Measurements from ENCODE around the gene GNG7.
"Not testable (repeated sequence)": the region's sequence is repeated elsewhere in the genome, so short reads cannot be mapped to it uniquely, and the experiment has no call there.

GNG7 gene

DNA sequence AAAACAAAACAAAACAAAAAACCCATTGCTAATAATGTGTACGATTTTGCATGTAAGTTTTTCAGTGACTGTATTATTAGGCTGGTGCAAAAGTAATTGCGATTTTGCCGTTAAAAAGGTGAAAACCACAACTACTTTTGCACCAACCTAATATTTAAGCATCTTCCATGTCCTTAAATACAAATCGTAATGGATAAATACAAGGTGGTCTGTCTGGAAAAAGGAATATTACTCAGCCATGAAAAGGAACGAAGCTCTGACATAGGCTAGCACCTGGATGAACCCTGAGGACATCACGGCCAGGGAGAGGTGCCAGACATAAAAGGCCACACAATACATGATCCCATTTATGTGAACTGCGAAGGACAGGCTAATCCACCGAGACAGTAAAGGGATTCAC, 193.4 kb downstream of the GNG7 start:
- H3K27ac ChIP-seq = no peak overlapping the region
- POLR2A ChIA-PET (ENCODE audit: low non-redundant PET) = no interaction called here
- CTCF ChIA-PET = no interaction called here
- TF ChIP-seq, protein P1, sequence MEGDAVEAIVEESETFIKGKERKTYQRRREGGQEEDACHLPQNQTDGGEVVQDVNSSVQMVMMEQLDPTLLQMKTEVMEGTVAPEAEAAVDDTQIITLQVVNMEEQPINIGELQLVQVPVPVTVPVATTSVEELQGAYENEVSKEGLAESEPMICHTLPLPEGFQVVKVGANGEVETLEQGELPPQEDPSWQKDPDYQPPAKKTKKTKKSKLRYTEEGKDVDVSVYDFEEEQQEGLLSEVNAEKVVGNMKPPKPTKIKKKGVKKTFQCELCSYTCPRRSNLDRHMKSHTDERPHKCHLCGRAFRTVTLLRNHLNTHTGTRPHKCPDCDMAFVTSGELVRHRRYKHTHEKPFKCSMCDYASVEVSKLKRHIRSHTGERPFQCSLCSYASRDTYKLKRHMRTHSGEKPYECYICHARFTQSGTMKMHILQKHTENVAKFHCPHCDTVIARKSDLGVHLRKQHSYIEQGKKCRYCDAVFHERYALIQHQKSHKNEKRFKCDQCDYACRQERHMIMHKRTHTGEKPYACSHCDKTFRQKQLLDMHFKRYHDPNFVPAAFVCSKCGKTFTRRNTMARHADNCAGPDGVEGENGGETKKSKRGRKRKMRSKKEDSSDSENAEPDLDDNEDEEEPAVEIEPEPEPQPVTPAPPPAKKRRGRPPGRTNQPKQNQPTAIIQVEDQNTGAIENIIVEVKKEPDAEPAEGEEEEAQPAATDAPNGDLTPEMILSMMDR (conservative IDR thresholded peaks at IDR 0.05; ENCODE audit: low read depth) = no peak
- no peak for DNase-seq (ENCODE audit: low spot score)

DNA sequence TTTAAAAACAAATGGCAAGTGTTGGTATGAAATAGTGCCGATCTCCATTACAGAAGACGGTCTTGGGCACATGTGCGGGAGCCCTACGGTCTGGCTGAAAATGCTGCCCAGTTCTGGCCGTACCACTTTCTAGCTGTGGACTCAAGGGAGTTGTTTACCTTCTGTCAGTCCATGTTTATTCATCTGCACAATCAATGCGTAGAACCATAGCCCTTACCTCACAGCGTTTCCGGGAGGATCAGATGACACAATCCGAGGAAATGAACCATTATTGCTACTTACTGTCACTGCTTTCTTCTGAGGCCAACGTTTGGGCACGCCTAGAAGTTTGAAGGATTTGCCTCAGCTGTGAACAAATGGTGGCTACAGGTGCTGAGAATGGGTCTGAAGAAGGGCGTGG, 195.4 kb downstream of the GNG7 start:
- ChIA-PET POLR2A (ENCODE audit: low non-redundant PET) (no interaction called here), CTCF (interaction anchor here (0.7 to 1.0 kb wide), 2 partner anchors 27 to 72 kb away, joined by 3 to 5 read pairs; no protein-coding TSS in a partner anchor)
- TF ChIP-seq, protein P1 (conservative IDR thresholded peaks at IDR 0.05; ENCODE audit: low read depth) = no peak
- peak overlapping the region; percentile 52 for H3K27ac ChIP-seq
- DNase-seq (ENCODE audit: low spot score) = no peak

DNA sequence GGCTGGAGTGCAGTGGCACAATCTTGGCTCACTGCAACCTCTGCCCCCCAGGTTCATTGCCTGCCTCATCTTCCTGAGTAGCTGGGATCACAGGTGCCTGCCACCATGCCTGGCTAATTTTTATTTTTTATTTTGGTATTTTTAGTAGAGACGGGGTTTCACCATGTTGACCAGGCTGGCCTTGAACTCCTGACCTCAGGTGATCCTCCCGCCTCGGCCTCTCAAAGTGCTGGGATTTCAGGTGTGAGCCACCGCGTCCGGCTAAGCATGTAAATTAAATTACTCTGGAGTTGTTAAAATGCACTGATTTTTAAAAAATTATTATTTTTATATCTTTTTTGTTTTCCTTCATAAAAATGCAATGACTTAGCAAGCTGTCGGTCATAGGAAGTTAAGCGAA, 195.8 kb downstream of the GNG7 start:
- POLR2A ChIA-PET (ENCODE audit: low non-redundant PET); DNase-seq (ENCODE audit: low spot score): not testable (repeated sequence)
- CTCF ChIA-PET = interaction anchor here (0.7 to 1.0 kb wide), 2 partner anchors 27 to 72 kb away, joined by 3 to 5 read pairs; no protein-coding TSS in a partner anchor
- peak overlapping the region; percentile 52; the same call in 1 of the 2 replicates for H3K27ac ChIP-seq

DNA sequence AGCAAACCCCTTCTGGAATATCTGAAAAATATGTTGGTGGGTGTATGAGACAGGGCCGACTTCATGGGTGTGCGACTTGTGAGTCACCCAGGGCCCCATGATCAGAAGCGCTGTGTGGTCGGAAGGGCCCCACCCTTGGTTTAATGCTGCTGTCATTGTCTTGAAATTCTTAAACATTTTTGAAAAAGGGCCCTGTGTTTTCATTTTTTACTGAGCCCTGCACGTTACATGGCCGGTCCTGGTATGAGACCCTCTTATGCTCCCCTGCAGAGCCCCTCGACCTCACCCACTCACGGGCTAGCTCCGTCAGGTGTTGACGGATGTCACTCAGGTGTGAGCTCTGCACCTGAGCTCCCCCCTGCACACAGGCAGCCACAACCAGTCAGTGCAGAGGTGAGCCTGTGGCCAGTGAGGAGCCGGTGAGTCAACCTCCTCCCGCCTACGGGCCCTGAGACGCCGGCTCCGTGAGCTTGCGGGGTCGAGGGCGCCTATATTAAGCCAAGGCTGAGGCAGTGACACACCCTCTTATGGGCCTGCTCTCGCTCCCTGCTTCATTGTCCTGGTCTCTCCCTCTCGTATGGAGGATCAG, 198.9 kb downstream of the GNG7 start:
- POLR2A ChIA-PET (ENCODE audit: low non-redundant PET) = interaction anchor here (0.6 kb wide), 1 partner anchor 231 kb away, joined by 3 read pairs; no protein-coding TSS in a partner anchor
- TF ChIP-seq, protein P1 (conservative IDR thresholded peaks at IDR 0.05; ENCODE audit: low read depth) = no peak
- peak overlapping the region; percentile 80 for H3K27ac ChIP-seq
- DNase-seq (ENCODE audit: low spot score) = peak; percentile 84
- CTCF ChIA-PET = interaction anchor here (0.7 kb wide), 1 partner anchor 25 kb away, joined by 3 read pairs; no protein-coding TSS in a partner anchor

DNA sequence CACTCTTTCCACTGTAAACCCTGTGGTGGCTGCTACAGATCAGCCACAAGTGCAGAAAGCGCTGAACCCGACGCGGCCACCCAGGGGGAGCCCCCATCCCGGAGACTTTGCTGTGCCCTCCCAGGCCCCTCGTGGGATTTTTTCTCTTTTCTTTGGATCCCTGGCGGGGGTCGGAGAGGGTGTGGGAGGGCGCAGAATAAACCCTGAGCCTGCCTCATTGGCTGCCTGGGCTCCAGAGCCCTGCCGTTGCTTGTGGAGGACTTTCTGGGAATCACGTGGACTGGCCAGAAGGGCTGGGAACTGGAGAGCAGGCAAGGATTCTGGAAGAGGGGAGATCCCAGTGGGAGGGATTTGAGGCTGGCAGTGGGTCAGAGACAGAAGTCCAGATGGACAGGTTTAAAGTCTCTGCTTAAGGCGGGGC, 201.6 kb downstream of the GNG7 start:
- TF ChIP-seq, protein P1 (conservative IDR thresholded peaks at IDR 0.05; ENCODE audit: low read depth) = no peak
- ChIA-PET CTCF (no interaction called here), POLR2A (ENCODE audit: low non-redundant PET) (no interaction called here)
- peak overlapping the region; percentile 35 for H3K27ac ChIP-seq
- DNase-seq (ENCODE audit: low spot score) = no peak

DNA sequence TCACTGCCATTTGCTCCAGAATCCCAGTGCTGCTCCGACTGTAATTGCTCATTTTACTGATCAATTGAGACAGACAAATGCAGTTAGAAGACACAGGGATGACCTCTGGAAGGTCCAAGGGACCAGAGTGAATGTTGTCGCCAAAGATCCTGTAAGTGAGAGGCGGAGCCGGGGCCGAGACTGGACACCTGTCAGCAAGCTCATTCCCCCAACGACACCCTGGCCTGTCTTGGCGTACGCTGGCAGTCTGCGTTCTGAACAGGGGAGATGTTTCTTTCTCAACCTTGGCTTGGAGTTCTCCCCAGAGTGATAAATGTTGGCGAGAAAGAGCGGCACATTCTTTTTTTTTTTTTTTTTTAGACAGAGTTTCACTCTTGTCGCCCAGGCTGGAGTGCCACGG, 202.3 kb downstream of the GNG7 start:
- POLR2A ChIA-PET (ENCODE audit: low non-redundant PET) = no interaction called here

DNA sequence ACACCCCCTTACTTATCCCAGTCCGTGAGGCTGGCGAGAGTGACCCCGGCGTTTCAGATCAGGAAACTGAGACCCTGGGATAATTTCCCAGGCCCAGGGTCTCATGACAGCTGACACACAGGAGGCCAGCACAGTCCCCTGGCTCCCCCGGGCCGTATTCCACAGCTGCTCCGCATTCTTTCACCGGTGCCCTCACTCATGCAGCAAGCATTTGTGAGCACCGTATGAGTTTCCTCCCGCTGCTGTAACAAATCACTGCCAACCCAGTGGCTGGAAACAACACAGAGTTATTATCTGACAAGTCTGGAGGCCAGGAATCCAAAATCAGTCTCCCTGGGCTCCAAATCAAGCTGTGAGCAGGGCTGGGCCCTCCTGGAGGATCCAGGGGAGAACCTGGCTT, 205.3 kb downstream of the GNG7 start:
- CTCF ChIA-PET = interaction anchor here (0.5 kb wide), 1 partner anchor 892 kb away, joined by 4 read pairs; no protein-coding TSS in a partner anchor
- TF ChIP-seq, protein P1 (conservative IDR thresholded peaks at IDR 0.05; ENCODE audit: low read depth) = no peak
- H3K27ac ChIP-seq = peak overlapping the region; percentile 29; the same call in 1 of the 2 replicates
- no peak for DNase-seq (ENCODE audit: low spot score)
- POLR2A ChIA-PET (ENCODE audit: low non-redundant PET) = no interaction called here

More for the DNA sequence above, 202.3 kb downstream of the GNG7 start:
- peak overlapping the region; percentile 35; the same call in 1 of the 2 replicates for H3K27ac ChIP-seq
- TF ChIP-seq, protein P1 (conservative IDR thresholded peaks at IDR 0.05; ENCODE audit: low read depth) = no peak
- DNase-seq (ENCODE audit: low spot score) = no peak
- CTCF ChIA-PET = no interaction called here

All from RWPE1 (cell line).